T-helper 1 cell treated with Interleukin-12 subunit alpha and Interleukin-12 subunit beta and Interleukin-4 antibody, amounts not matched to agents 30 ng/mL and 1 ng/mL, for 36 hours (primary cell): ENCODE data around the gene ISOC2. TPM values are rescaled to one million over a fixed set of nuclear protein-coding genes. Genes with fewer than 3 reads are reported as not detected.
"Not testable (repeated sequence)": the region's sequence is repeated elsewhere in the genome, so short reads cannot be mapped to it uniquely, and the experiment has no call there.

Source experiments
- intact Hi-C: fragments of 100-400 bp; cut with micrococcal nuclease; formaldehyde crosslinking; loops from one replicate; pipeline ENCODE4 v1.15.1; 2024
- total RNA-seq: library from RNA; stranded (reverse); gene quantifications from 2 replicates; pipeline ENCODE4 v1.2.3, GENCODE V29; 2022

ISOC2 gene
- total RNA-seq, 1 donor from 2014 or later: 18.3 TPM

DNA sequence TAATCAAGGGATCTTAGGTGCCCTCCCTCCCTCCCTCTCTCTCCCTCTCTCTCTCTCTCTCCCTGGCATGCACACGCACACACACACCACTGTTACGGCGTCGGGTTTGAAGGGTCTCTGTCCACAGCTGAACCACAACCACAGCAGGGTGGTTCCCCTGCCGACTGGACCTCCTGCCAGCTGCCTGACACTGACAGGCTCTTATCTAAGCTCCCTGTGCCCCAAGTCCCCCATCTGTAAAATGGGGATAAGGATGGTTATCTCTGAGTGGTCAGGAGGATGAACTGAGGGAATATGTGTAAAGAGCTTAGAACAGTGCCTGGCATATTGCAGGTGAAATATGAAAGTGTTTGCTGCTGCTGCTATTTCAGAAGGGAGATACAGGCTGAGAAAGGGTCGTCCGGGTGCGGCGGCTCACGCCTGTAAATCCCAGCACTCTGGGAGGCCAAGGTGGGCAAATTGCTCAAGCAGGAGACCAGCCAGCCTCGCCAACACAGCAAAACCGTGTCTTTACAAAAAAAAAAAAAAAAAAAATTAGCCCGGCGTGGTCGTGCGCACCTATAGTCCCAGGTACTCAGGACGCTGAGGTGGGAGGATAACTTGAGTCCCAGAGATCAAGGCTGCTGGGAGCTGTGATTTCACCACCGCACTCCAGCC is 17.5 kb downstream of the ISOC2 start:
- intact Hi-C loops: no loop called here

DNA sequence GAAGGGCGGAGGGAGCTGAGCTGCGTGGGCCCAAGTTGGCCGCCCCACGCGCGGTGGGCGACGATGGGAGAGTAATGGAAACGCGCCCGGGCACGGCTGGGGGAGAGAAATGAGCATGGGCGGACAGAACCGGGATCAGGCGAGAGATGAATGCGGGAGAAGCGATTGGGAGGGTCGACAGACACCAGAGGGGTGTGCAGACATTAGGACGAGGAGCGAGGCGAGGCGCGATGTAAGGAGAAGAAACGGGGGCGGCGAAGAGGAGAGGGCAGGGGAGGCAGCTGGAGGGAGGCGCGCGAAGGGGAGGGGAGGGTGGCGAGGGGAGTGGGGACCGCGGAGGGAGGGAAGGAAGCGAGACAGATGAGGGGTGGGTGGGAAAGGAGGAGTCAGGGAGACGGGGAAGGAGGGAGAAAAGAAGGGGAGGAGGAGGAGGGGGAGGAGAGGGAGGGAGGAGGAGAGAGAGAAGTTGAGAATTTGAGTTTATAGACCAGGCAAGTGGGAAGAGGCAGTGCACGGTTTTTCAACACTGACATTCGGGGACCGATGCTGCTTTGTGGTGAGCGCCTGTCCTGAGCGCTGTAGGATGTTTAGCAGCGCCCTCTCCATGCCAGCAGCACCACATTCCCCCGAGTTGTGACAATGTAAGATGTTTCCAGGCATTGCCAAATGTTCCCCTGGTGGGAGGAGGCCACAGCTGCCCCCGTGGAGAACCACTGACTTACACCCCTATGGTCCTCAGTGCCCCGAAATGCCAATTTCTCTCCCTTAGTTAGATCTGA is 18.2 kb downstream of the ISOC2 start, which contains the start of gene SHISA7:
Gene SHISA7 (minus strand): TSS at position 256 of the 779 bp plus-strand sequence. CDS start 437 bp downstream, outside the sequence.
- intact Hi-C loops: no loop called here

DNA sequence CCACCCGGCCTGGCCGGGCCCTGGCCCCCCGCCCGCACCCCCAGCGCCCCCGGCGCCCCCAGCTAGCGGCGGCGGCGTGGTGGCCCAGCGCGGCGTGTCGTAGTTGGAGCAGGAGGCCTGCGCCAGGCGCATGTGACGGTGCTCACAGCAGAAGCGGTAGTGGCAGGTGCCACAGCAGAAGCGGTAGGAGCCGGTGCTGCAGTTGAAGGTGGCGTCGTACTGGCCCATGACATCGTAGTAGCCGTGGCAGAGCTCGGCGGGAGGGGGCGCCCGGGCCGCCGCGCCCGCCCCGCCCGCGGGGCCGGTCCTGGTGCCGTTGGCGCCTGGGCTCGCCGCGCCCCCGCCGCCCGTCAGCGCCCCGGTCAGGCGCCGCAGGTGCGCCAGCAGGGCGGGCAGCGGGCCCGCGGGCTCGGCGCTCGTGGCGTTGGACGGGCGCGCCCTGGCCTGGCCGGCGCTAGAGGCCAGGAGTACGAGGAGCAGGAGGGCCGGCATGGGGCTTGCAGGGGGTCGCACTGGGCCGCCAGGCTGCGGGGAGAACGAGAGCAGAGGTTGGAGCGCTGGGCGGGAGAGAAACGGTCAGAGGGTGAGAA is 19.0 kb downstream of the ISOC2 start:
- intact Hi-C loops: no loop called here

DNA sequence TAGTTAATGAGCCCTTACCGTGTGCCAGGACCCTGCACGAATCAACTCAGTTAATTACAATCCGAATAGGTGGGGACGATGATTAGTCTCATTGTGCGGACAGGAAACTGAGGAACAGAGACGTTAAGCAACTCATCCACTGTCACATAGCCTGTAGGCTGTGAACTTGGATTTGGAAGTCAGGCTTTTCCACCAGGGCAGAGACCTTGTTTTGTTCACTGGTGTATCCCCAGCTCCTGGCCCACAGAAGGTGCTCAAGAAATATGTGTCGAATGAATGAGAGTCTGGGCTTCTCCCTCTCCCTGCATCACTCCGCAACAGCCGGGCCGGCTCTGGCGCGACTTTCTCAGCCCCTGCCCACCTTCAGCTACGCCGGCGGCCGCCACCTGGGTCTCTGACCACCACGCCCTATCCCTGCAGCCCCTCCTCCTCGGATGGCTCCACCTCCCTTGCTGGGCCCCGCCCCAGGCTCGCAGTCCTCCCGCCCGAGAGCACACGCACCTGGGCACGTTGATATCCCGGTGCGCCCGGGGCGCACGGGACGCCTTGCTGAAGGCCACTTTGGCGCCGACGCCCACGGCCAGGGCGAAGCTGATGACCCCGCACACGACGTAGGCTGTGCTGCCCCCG is 19.6 kb downstream of the ISOC2 start:
- intact Hi-C loops: no loop called here

DNA sequence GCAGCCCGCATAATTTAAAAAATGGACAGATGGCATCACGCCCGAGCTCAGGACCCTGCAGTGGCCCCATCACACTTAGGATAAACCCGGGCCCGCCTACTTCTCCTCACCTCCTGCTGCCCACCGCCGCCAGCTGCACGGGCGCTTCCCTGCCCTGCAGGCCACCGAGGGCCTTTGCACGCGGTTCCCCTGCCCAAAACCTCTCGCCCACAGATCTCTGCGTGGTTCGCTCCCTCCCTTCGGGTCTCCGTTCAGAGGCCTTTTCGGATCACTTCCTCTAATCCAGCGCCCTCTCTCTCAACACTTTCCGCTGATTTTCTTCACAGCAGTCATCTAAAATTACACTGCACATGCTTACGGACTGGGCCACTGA is 20.1 kb downstream of the ISOC2 start:
- intact Hi-C loops: no loop called here

DNA sequence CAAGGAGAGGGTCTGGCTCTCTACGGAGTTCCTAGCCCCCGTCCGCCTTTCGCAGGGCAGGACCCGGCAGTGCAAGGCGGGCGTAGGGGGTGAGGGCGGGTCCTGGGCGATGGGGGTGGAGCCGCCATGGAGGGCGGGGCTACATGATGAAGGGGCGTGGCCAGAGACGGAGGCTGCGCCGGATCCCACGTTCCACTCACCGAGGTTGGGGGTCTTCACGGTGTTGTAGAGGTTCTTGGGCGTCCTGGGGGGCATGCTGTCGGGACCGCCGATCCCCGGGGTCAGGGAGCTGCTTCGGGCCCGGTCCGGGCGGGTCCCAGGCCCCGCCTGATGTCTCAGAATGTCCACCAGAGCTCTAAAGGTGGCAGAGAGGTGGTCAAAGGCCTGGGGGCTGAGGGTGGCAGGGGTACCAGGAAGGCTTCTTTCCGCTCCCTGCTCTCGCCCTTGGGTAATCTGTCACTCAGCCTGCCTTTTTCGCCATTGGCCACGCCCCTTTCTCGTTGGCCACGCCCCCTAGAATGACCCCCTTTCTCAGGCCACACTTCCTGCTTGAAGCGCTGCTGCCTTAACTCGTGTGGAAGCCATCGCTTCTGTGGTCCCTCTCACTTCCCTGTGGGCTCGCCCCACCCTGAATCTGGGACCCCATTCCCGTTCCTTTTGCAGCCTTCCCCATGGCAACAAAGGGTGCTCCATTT is 20.9 kb downstream of the ISOC2 start:
- intact Hi-C loops: no loop called here

DNA sequence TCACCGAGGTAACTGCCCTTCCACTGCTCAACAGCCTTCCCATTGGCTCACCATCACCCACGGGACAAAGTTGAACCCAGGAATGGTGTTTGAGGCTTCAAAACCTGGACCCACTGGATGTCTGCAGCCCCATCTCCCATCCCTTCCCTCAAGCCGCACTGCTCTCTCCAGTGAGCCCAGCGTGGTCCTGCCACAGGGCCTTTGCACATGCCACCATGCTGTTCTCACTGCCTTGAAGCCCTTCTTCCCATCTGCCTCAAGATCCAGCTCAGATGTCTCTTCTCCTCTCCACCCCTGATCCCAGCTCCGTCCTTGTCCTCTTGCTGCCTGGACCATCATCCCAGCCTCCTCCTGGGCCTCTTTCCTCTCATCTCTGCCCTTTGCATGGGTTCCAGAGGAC is 22.4 kb downstream of the ISOC2 start:
- intact Hi-C loops: no loop called here

DNA sequence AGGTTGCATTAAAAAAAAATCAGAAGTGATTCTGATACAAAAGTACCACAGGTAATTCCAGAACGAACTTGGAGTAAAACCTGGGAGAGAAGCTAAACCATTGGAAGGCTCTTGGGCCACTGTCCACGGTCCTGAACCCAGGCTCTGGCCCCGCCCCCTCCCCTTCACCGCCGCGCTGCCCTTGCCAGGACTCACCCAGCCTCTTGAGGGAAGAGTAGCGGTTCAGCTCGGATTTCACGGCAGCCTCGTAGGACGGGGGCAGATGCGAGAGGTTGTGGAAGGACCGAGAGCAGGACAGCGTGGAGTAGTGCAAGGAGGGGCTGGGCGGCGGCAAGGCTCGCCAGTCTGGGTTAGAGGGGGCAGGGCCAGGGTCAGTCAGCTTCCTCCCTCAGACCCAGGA is 24.0 kb downstream of the ISOC2 start:
- intact Hi-C loops: no loop called here

DNA sequence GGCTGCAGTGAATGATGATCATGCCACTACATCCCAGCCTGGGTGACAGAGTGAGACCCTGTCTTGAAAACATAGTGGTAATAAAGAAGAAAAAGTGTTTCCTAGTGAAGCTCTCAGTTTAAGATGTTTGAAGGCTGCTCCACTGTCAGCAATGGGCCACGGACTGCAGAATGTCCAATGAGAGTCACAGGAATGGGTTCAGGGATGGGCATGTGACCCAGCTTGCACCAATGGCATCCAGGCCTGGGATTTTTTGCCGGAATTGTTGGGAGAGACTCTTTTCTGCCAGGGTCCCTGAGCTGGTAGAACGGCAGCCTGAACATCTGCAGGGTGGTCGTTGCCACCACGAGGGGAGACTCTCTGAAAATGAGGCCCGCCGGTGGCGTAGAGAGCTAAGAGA is 24.6 kb downstream of the ISOC2 start:
- intact Hi-C loops: no loop called here

DNA sequence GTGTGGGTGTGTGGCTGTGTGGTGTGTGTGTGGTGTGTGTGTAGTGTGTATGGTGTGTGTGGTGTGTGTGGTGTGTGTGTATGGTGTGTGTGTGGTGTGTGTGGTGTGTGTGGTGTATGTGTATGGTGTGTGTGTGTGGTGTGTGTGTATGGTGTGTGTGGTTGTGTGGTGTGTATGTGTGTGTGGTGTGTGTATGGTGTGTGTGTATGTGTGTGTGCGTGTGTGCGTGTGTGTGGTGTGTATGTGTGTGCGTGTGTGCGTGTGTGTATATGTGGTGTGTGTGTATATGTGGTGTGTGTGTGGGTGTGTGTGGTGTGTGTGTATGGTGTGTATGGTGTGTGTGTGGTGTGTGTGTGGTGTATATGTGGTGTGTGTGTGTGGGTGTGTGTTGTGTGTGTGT is 26.4 kb downstream of the ISOC2 start:
- intact Hi-C loops: no loop called here

DNA sequence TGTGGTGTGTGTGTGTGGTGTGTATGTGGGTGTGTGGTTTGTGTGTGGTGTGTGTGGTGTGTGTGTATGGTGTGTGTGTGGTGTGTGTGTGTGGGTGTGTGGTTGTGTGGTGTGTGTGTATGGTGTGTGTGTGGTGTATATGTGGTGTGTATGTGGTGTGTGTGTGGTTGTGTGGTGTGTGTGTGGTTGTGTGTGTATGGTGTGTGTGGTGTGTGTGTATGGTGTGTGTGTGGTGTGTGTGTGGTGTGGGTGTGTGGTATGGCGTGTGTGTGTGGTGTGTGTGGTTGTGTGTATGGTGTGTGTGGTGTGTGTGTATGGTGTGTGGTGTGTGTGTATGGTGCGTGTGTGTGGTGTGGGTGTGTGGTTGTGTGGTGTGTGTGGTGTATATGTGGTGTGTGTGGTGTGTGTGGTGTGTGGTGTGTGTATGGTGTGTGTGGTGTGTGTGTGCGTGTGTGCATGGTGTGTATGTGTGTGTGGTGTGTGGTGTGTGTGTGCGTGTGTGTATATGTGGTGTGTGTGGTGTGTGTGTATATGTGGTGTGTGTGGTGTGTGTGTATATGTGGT is 27.0 kb downstream of the ISOC2 start:
- intact Hi-C loops: no loop called here

DNA sequence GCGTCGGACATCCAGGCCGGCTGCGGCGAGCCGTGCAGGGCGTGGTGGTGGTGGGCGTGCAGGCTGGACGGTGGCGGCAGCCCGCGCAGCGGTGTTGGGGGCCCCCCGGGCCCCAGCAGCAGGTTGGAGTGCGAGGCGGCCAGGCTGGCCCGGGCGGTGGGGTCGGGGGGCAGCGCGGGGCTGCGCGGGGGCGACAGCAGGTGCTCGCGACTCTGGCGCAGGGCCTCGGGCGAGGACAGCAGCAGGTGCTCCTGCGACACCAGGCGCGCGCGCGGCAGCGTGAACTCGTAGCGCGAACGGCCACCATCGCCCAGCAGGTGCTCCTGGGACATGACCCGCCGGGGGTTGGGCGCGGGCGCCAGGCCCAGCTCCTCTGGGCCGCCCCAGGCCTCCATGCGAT is 28.1 kb downstream of the ISOC2 start:
- intact Hi-C loops: no loop called here

DNA sequence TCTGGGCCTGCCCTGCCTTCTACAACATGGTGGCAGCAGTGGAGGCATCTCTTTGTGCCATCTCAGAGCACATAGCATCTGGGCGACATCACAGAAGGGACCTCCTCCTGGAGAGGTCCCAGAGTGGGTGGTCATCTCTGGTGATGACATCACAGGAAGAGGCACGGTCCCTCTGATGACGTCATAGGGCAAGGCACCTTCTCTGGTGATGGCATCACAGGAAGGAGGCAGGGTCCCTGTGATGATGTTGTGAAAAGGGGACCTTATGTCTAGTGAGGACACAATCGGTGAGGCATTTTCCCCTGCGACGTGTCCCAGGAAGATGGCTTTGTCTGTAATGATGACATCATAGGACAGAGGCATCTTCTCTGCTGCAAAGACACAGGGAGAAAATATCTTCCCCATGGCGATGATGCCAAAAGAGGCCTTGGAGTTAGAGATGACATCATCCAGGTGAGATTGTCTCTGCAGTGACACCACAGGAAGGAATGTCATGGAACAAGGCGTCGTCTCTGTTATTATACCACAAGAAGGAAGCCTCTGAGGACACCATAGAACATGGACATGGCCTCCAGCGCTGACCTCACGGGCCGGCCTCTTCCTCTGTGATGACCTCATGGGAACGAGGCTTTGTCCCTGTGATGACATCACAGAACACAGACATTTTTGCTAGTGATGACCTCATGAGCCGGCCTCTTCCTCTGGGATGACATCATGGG is 29.0 kb downstream of the ISOC2 start:
- intact Hi-C loops: no loop called here

DNA sequence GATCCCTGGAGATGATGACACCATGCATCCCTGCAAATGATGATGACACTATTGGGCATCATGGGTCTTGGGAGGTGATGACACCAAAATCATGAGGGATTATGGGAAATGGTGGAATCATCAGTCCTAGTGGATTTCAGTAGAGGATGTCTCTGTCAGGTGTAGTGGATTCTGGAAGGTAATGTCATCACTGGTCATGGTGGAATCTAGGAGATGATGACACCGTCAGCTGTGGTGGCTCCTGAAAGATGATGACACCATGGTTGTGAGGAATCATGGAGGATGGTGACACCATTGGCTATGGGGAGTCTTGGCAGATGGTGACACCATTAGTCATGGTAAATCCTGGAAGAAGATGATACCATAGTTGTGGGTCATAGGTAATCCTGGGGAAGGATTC is 30.3 kb downstream of the ISOC2 start:
- intact Hi-C loops: no loop called here

DNA sequence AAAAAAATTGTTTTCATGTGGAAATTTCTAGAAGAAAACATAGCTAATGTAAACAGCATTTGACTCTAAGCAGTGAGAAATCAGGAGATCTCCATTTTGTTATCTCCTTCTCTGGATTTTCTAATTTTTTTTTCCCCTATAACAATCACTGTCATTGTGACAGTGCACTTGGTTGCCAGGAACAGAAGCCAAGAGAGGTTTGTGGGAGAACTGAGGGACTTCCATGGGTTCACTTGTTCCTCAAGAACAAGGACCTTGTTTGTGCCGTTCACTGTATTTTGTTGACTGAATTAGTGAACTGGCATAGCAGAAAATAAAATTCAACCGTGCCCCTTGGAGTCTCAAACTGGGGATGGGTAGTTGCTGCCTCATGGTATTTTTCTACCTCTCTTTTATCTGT is 35.4 kb downstream of the ISOC2 start:
- intact Hi-C loops: no loop called here

DNA sequence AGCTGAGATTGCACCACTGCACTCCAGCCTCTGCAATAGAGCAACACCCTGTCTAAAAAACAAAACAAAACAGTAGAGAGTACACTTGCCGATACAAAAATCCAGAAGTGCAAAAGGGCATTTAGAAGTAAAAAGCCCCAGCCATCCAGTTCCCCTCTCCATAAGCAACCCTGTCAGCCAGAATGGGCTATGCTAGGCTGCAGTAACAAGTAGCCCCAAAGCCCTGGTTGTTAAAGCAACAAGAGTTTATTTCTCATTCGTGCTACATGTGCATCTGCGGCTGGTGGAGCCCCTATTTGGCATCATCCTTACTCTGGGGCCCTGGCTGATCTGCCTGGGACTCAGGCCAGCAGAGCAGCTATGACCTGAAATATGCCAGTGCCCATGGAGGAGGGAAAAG is 36.9 kb downstream of the ISOC2 start:
- intact Hi-C loops: no loop called here

DNA sequence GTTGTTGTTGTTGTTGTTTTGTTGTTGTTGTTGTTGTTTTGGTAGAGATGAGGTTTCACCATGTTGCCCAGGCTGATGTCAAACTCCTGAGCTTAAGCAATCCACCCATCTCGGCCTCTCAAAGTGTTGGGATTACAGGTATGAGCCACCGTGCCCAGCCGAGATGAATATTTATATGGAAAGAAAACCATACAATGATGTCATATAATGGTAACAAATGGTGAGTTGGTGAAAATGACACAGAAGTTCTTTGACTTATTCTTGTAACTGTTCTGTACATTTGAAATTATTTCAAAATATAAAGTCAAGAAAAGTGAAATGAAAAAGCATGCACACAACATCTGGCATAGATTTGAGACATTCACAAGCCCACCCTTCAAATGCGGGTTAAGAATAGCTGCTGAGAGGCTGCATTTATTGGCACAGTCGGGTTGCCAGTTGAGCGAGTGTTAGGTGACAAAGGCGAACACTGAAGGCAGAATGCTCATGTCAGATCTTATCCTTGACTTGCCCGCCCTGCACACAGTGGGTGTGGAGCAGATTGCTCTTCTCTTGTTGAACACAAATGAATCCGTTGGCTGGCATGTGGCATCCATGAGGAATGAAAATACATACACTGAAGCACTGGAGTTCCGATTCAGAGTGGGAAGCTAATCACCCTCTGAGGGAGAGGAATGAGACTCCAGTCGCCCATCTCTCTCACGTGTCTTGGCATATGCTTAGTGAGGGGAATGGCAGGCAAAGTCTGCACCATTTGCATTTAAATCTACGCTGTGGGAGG is 38.0 kb downstream of the ISOC2 start:
- intact Hi-C loops: no loop called here

DNA sequence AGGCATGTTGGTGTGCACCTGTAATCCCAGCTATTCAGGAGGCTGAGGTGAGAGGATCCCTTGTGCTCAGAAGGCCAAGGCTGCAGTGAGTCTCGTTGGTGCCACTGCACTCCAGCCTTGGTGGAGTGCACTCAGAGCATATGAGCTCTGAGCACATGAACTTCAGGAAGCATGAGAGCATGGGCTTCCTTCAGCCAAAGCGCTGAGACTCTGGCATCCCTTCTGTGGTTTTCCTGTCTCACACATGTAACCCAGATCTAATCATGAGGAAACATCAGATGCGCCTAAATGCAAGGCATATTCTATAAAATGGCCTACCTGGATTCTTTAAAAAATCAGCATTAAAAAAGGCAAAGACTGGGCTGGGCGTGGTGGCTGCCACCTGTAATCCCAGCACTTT is 40.2 kb downstream of the ISOC2 start:
- intact Hi-C loops: not testable (repeated sequence)

DNA sequence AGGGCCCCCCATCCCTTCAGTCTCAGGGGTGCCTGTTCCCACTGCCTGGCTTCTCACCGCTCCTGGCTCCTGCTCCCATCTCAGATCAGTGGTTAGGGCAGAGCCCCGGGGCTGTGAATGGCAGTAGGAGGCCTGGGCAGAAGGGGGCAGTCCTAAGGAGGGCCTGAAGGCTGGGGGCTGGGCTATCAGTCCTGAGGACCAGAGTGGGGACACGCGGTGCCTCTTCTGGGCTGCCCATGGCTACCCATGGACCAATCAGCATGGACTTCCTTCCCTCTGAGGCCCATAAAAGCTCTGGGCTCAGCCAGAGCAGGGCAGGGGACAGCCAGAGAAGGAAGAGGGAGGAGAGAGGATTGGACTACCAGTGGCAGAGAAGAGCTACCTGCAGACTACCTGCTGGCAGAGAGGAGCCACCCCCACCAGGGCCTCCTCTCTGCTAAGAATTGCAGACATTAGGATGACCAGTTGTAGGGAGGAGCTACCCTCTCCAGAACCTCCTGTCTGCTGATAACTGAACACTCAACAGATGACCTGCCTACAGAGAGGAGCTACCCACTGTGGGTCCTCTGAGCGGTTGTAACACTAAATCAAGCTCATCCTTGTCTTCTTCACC is 41.7 kb downstream of the ISOC2 start:
- intact Hi-C loops: no loop called here
